Activated CD4-positive, alpha-beta memory T cell treated with anti-CD3 and anti-CD28 coated beads, Interleukin-2, amount 10 ng/mL, durations not matched to agents 7 days and 5 days (primary cell): ENCODE data around the gene AIFM3. TPM values are rescaled to one million over a fixed set of nuclear protein-coding genes. Genes with fewer than 3 reads are reported as not detected.
"Not testable (repeated sequence)": the region's sequence is repeated elsewhere in the genome, so short reads cannot be mapped to it uniquely, and the experiment has no call there.

Source experiments
- CTCF ChIA-PET: fragments of 350-600 bp; sonication (Branson Sonifier 250); formaldehyde crosslinking; loops from one replicate; lab custom pipeline; 2021; ENCODE audit warnings: antibody characterized with exemption, inconsistent platforms; lab: Charles Lee
- POLR2A ChIA-PET: fragments of 350-600 bp; sonication (Branson Sonifier 250); formaldehyde crosslinking; loops from one replicate; lab custom pipeline; 2021; ENCODE audit warnings: antibody characterized with exemption; lab: Charles Lee
- DNase-seq: peaks from one replicate; pipeline ENCODE4 v3.0.0-alpha.2; 2020
- H3K27ac Mint-ChIP-seq: one replicate; pipeline ENCODE4 v1.8.0; 2021; ENCODE audit warnings: mild to moderate bottlenecking, mixed read lengths
- H3K27me3 Mint-ChIP-seq: one replicate; pipeline ENCODE4 v1.8.0; 2021; ENCODE audit warnings: mixed read lengths
- H3K36me3 Mint-ChIP-seq: one replicate; pipeline ENCODE4 v1.8.0; 2021; ENCODE audit warnings: low read depth, mixed read lengths
- H3K4me1 Mint-ChIP-seq: one replicate; pipeline ENCODE4 v1.8.0; 2021; ENCODE audit warnings: mixed read lengths
- H3K4me3 Mint-ChIP-seq: one replicate; pipeline ENCODE4 v1.8.0; 2021; ENCODE audit warnings: mild to moderate bottlenecking, mixed read lengths
- H3K9me3 Mint-ChIP-seq: one replicate; pipeline ENCODE4 v1.8.0; 2021; ENCODE audit warnings: mixed read lengths
- total RNA-seq, 2 experiments: library from RNA; stranded (reverse); gene quantifications; one replicate each; pipeline ENCODE4 v1.2.3, GENCODE V29; 2021

The AIFM3 gene
- total RNA-seq, 2 experiments from 2014 or later, result 0.23 to 0.58 TPM

DNA sequence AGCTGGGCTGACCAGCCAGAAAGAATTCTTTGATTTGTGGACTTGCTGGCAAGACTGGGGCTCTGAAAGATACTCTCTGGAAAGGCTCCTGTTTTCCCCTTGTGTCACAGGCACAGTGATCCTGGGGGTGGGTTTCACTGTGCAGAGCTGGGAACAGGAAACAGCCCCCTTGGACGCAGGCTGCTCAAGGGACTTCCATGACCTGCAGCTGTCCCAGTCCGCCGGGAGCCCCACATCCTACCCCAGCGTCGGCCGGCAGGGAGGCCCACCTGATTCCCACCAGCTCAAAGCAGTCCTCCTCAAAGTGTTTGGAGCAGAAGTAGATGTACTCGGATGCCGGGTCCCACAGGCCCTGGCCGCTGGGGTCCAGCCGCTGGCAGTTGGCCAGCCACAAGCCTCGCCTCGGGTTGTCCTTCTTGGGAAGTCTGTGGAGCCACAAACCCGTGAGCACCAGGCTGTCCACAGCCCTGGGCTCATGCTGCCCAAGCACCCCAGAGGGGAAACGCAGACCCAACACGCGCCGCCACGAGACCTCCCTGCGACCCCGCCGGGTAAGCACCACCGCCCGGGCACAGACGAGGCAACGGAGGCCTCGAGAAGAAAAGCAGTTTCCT, 34.0 kb downstream of the AIFM3 start:
- ChIA-PET CTCF (interaction anchor here (0.7 to 1.4 kb wide), 3 partner anchors 19 to 583 kb away, joined by 3 to 7 read pairs (median 3); partner anchors contain the start of gene LZTR1), POLR2A (interaction anchor here (1.0 to 5.5 kb wide), 5 partner anchors 10 to 83 kb away, joined by 4 to 48 read pairs (median 8); partner anchors contain the start of genes CRKL, LZTR1 and P2RX6)
- H3K36me3 Mint-ChIP-seq, result peaks cover 17% of the 10 kb centered on the region
- peaks cover 34% of the 10 kb centered on the region for H3K4me1 Mint-ChIP-seq
- no peaks in the 10 kb centered on the region for H3K27me3 Mint-ChIP-seq
- H3K9me3 Mint-ChIP-seq, result no peaks in the 10 kb centered on the region
- no peak for DNase-seq
- H3K4me3 Mint-ChIP-seq, result peak overlapping the region; percentile 92
- H3K27ac Mint-ChIP-seq, result peak overlapping the region; percentile 90

DNA sequence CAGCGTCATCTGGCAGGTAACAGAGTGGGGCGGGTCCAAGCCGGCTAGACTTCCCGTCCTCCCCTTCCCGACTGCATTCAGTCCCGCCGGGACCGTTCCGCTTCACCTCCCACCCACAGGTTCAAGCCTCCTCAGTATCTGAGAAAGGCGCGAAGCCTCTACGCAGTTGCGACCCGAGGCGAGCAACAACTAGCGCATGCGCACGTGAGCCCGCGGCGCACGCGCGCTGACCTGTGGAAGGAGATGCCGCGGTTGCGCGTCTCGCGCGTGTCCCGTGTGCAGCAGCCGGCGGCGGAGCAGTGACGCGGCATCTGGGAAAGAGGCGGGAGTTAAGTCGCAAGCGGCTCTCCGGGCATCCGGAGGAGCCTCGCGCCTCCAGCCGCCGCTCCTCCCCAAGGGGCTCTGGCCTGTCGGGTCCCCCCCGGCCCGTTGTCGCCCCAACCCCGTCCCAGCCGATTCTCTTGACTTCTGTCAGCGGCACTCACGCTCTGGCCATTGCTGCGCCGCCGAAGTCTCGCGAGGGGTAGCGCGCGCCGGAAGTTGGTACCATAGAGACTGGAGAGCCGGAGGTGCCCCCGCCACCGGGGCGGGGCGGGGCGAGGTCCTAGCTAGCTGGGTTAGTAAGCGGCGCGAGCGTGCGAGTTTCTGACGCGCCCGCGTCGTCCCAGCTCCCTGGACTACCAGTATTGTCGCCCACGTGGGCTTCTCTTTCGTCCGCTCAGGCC, 34.7 kb downstream of the AIFM3 start, which contains the start of gene THAP7:
Gene THAP7, minus strand, starts transcription at position 518 of the 725 bp plus-strand sequence. Its CDS starts 207 bp downstream, at position 311.
- H3K27me3 Mint-ChIP-seq, result no peaks in the 10 kb centered on the region
- peak; percentile 97 for DNase-seq
- H3K9me3 Mint-ChIP-seq, result no peaks in the 10 kb centered on the region
- H3K4me3 Mint-ChIP-seq, result peak within 1 kb of the TSS; percentile 92
- ChIA-PET POLR2A (interaction anchor here (0.7 to 5.5 kb wide), 12 partner anchors 10 to 628 kb away, joined by 3 to 48 read pairs (median 5); partner anchors contain the start of genes CRKL, LZTR1, P2RX6 and YDJC), CTCF (interaction anchor here (0.7 to 1.4 kb wide), 5 partner anchors 20 to 628 kb away, joined by 3 to 7 read pairs (median 3); partner anchors contain the start of genes LZTR1 and YDJC)
- H3K4me1 Mint-ChIP-seq, result peaks cover 34% of the 10 kb centered on the region
- peak within 1 kb of the TSS; percentile 90 for H3K27ac Mint-ChIP-seq
- peaks cover 17% of the 10 kb centered on the region for H3K36me3 Mint-ChIP-seq

DNA sequence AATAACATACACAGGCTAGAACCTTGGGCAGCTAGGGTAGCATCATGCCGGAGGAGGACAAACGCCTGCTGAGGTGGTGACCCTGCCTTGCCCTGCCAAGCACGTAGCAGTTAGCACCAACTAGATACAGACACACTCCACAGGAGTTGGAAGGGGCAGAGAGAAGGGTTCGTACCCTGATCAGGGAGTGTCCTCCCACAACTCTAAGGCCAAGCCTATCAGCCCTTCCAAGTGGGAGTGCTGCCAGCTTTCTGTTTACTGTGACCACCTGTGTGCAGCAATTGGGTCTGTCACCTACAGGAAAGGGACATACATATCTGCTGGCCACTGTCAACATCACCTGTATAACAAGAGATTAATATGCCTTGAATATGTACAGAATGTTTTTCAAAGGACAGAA, 36.7 kb downstream of the AIFM3 start:
- Mint-ChIP-seq H3K27ac (no peak overlapping the region), H3K36me3 (peaks cover 11% of the 10 kb centered on the region), H3K9me3 (no peaks in the 10 kb centered on the region), H3K4me3 (peak overlapping the region; percentile 92), H3K27me3 (no peaks in the 10 kb centered on the region), H3K4me1 (peaks cover 32% of the 10 kb centered on the region)
- POLR2A ChIA-PET, result interaction anchor here (1.0 to 5.5 kb wide), 3 partner anchors 18 to 47 kb away, joined by 3 to 48 read pairs (median 6); partner anchors contain the start of gene LZTR1
- CTCF ChIA-PET, result interaction anchor here (0.7 to 1.7 kb wide), 3 partner anchors 17 to 253 kb away, joined by 3 to 4 read pairs (median 4); partner anchors contain the start of gene CRKL
- no peak for DNase-seq

DNA sequence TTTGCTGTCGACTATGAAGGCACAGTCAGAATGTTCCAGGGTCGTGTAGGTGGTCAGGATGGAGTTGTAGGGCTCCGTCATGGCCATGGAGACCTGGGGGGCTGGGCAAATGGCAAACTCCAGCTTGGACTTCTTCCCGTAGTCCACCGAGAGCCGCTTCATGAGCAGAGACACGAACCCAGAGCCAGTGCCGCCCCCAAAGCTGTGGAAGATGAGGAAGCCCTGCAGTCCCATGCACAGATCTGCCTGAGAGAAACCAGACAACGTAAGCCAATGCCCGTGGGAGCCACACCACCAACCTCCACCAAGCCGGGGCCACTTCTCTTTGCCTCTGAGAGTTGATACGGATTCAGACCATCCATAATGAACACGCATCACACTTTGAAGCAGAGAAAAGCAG, 42.2 kb downstream of the AIFM3 start:
- H3K27ac Mint-ChIP-seq, H3K4me3 Mint-ChIP-seq, H3K27me3 Mint-ChIP-seq, H3K36me3 Mint-ChIP-seq, H3K9me3 Mint-ChIP-seq, H3K4me1 Mint-ChIP-seq, CTCF ChIA-PET, DNase-seq: not testable (repeated sequence)
- POLR2A ChIA-PET, result interaction anchor here (1.3 kb wide), 1 partner anchor 12 kb away, joined by 3 read pairs; no protein-coding TSS in a partner anchor

DNA sequence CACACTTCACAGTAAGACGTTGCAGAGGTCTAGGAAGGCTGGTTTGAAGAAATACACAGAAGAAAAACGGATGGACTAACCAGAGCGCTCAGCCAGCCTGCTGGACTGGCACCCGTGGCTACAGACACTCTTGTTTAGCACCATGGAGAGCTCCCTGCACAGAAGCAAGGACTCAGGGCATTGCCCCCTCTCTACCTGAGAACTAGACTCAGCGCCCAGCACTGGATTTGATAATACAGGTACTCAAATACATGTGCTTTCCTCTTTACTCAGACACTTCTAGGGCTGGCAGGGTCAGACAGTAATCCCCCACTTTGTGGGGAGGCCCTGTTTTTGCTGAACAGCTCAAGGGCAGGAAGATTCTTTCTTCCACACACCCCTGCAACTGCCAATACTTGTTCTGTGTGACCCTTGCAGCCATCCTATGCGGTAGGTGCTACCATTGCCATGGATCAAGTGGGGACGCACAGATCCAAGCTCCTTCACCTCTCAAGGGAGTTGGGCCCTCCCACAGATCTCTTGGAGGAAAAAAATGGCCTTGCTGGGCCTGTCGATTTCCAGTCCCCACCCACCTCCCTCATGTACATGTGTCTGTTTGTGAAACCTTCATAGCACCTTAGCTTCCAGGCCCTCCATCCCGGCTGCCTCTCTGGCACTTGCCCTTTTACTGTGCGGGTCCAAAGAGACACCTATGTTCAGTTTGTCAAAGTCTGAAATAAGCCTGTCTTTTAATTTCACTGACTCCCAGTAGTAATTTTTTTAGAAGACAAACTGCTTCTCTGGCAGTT, 42.8 kb downstream of the AIFM3 start:
- H3K4me3 Mint-ChIP-seq, result no peak overlapping the region
- CTCF ChIA-PET, result no interaction called here

DNA sequence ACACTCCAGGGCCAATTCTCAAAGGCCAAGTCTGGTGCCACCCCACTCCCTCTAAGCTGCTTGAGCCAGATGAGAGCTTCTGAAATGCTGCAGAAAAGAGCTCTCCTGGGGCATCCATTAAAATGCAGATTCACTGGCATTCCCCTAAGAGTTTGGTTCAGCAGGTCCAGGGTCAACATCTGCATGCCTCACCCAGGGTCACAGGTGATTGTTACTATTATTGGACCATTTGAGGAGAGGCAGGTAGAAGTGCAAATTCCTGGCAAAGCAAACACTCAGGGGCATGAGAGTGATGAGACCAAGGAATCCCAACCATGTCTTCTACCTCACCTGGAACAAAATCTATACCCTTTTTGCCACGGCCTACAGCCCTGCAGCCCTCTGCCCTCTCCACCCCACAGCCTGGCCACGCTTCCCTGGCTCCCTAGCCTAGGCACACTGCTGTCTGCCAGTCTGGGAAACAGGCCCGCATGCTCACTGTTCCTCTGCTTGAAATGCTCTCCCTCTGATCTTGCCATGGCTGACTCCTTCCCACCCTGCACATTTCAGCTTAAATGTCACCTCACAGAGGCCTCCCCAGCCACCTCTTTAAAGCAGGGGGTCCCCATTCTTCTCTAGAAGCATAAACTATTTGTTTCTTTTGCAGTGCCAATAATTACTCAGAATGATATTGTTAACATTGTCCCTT, 43.5 kb downstream of the AIFM3 start:
- no peaks in the 10 kb centered on the region for H3K27me3 Mint-ChIP-seq
- no peaks in the 10 kb centered on the region for H3K9me3 Mint-ChIP-seq
- ChIA-PET CTCF (no interaction called here), POLR2A (interaction anchor here (1.3 kb wide), 1 partner anchor 10 kb away, joined by 3 read pairs; no protein-coding TSS in a partner anchor)
- H3K4me1 Mint-ChIP-seq, result peaks cover 14% of the 10 kb centered on the region
- DNase-seq, result no peak
- H3K27ac Mint-ChIP-seq, result no peak overlapping the region
- H3K36me3 Mint-ChIP-seq, result no peaks in the 10 kb centered on the region
- H3K4me3 Mint-ChIP-seq, result no peak overlapping the region

More for the DNA sequence above, 42.8 kb downstream of the AIFM3 start:
- POLR2A ChIA-PET, result interaction anchor here (1.3 kb wide), 1 partner anchor 11 kb away, joined by 3 read pairs; no protein-coding TSS in a partner anchor
- H3K27ac Mint-ChIP-seq, result no peak overlapping the region
- H3K4me1 Mint-ChIP-seq, result peaks cover 11% of the 10 kb centered on the region
- H3K36me3 Mint-ChIP-seq, result no peaks in the 10 kb centered on the region
- no peaks in the 10 kb centered on the region for H3K9me3 Mint-ChIP-seq
- no peaks in the 10 kb centered on the region for H3K27me3 Mint-ChIP-seq
- DNase-seq, result peak; percentile 44

DNA sequence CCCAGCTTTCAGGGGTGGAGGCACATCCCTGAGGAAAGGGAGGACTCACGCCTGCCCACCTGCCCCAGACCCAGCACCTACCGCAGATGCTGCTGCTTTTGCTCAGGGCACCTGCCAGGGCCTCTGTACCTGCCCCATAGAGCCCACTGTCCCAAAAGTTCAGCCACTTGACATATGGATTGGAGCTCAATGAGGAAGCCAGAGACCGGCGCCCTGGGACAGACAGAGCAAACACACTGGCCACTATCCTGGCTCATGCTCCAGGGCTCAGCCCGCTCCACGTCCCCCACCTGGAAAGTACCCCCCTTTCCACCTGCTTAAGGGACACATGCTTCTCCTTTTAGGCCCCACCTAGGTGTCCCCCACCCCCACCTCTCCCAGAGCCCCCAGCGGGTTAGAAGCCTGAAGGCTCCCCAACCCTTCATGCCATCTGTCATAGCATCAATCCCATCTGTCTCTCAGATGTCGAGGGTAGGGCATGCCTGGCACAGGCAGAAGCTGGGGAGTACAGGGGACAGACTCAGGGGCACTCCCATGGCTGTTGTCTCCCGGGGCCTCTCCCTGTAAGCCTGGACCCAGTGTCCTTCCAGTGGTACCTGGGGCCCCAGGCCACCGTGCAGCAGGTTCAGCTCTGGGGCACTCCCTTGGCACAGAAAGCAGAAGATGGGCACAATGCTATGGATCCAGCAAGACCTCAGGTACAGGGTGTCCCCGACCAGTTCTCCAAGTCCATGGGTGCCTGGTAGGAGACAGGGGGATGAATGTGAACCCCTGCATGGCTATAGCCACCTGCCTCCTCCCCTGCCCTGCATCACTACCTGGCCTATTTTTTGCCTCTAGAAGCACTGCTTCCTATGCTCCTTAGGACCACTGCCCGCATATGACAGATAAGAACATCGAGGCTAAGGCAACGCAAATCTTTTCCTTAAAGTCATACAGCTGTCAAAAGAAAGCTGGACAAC, 45.7 kb downstream of the AIFM3 start:
- H3K36me3 Mint-ChIP-seq, result no peaks in the 10 kb centered on the region
- H3K27ac Mint-ChIP-seq, result no peak overlapping the region
- CTCF ChIA-PET, result interaction anchor here (1.0 kb wide), 1 partner anchor 11 kb away, joined by 4 read pairs; no protein-coding TSS in a partner anchor
- no peak for DNase-seq
- H3K9me3 Mint-ChIP-seq, result no peaks in the 10 kb centered on the region
- POLR2A ChIA-PET, result interaction anchor here (1.0 to 2.4 kb wide), 2 partner anchors 10 to 13 kb away, joined by 3 to 12 read pairs; partner anchors contain the start of gene THAP7
- H3K4me3 Mint-ChIP-seq, result no peak overlapping the region
- H3K27me3 Mint-ChIP-seq, result peaks cover 5% of the 10 kb centered on the region
- peaks cover 15% of the 10 kb centered on the region for H3K4me1 Mint-ChIP-seq

DNA sequence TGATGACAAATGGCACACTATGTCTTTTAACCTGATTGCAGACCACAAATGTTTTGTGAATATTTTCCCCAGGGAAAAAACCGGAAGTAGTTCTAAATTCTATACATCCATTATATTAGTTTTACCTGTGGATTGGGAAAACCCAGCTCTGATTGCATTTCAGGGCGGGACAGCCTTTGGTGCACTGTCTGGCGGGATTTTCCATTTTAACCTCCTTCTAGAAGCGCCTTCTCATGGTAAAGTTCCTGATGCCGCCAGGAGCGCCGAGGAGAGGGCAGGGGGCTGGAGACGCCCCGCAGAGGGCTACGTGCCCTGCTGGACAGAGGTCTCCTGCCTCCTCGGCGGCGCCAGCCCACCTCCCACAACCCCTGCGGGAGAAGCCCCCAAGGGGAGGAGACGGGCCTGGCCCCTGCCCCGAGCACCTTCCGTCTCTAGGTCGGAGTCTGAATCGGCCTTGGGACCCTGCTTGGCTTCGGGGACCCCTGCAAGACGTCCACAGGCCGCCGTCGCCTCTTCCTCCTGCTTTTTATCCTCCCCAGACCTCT, 46.7 kb downstream of the AIFM3 start:
- no peak overlapping the region for H3K27ac Mint-ChIP-seq
- DNase-seq, result no peak
- peaks cover 5% of the 10 kb centered on the region for H3K27me3 Mint-ChIP-seq
- H3K36me3 Mint-ChIP-seq, result no peaks in the 10 kb centered on the region
- H3K9me3 Mint-ChIP-seq, result no peaks in the 10 kb centered on the region
- POLR2A ChIA-PET, result interaction anchor here (2.4 kb wide), 1 partner anchor 11 kb away, joined by 12 read pairs; the partner anchor contains the start of gene THAP7
- H3K4me1 Mint-ChIP-seq, result peaks cover 15% of the 10 kb centered on the region
- CTCF ChIA-PET, result interaction anchor here (1.0 kb wide), 1 partner anchor 10 kb away, joined by 4 read pairs; no protein-coding TSS in a partner anchor
- peak overlapping the region; percentile 71 for H3K4me3 Mint-ChIP-seq

DNA sequence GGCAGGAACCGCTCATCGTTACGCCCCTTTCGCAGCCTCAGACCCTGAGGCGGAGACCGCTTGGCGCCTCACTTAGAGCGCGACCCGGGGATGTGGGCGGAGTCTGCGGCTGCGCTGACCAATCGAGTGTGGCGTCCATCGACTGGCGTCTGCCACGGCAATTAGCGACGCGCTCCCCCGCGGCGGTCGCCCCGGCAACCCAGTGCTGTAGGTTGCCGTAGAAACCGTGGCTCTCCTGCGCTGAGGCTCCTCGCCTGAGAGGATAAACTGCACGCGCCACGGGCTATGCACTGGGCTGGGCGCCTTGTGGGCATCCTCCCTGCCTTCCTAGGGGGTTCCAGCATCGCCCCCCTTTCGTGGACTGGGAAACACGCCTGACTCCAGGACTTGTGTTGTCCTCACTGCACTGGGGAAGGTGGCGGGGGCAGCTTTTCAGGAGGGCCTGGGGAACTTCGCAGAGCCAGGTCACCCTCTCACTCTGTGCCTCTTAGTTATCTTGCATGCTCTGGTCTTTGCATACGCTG, 47.2 kb downstream of the AIFM3 start:
- Mint-ChIP-seq H3K27ac (no peak overlapping the region), H3K27me3 (peaks cover 5% of the 10 kb centered on the region), H3K4me3 (peak overlapping the region; percentile 71), H3K4me1 (peaks cover 15% of the 10 kb centered on the region), H3K36me3 (no peaks in the 10 kb centered on the region), H3K9me3 (no peaks in the 10 kb centered on the region)
- CTCF ChIA-PET, result no interaction called here
- peak; percentile 85 for DNase-seq
- POLR2A ChIA-PET, result interaction anchor here (1.2 to 2.4 kb wide), 3 partner anchors 12 to 32 kb away, joined by 5 to 12 read pairs (median 8); partner anchors contain the start of genes LZTR1 and THAP7

DNA sequence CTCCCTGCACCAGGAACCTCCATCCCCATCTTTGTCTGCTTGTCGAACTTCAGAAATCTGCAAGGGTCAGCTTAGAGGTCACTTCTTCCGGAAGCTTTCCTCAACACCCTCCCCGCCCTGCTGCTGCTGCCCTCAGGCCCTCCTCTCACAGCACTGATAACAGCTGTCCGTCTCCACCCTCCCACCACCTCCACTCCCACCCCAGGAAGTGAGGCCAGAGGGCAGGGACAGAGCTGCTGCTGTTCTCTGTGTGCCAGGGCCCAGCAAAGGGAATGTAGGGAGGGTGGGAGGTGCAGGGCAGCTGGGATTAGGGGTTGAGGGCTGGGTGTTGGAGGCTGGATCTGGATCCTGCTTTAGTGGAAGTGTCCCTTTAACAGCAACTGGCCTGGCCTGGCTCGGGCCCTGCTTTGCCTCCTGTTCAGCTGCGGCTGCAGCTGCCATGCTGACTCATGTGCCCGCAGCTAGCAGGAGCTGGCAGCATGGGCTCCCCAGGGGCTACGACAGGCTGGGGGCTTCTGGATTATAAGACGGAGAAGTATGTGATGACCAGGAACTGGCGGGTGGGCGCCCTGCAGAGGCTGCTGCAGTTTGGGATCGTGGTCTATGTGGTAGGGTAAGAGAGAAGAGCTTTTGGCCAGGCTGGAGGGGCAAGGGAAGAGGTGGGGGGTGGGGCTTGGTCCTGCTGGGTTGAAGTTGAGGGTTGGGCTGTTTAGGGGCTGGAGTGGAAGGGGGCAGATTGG, 47.8 kb downstream of the AIFM3 start, which contains the start of gene P2RX6:
Gene P2RX6, plus strand, starts transcription at position 440 of the 740 bp plus-strand sequence. Its CDS starts 10 bp downstream, at position 450.
- CTCF ChIA-PET, result no interaction called here
- Mint-ChIP-seq H3K4me1 (peaks cover 15% of the 10 kb centered on the region), H3K27me3 (peaks cover 5% of the 10 kb centered on the region), H3K36me3 (no peaks in the 10 kb centered on the region), H3K27ac (no peak within 1 kb of the TSS), H3K4me3 (peak within 1 kb of the TSS; percentile 71), H3K9me3 (no peaks in the 10 kb centered on the region)
- POLR2A ChIA-PET, result interaction anchor here (1.2 to 2.1 kb wide), 2 partner anchors 13 to 32 kb away, joined by 5 to 8 read pairs; partner anchors contain the start of genes LZTR1 and THAP7
- no peak for DNase-seq
